Pancreas (tissue), 10 donors: ENCODE data around the gene SLC41A3. TPM values are rescaled to one million over a fixed set of nuclear protein-coding genes. Genes with fewer than 3 reads are reported as not detected.

Experiments used
- ATAC-seq, 4 donors: fragments of 200-7000 bp; cut with Tn5 transposase; one replicate each; pipeline versions ENCODE4 v1.8.0 to v1.9.1; 2020; ENCODE audit warnings: mild to moderate bottlenecking in 4 of 4, moderate library complexity in 4 of 4
- DNase-seq, 6 donors: peaks; one replicate each; pipeline ENCODE4 v3.0.0-alpha.2; 2020
- FAIRE-seq: peaks from 2 replicates; lab custom pipeline; 2012; peaks lifted over from hg19 to GRCh38; lab: Jason Lieb, UNC
- H3K27ac ChIP-seq, 4 donors: fragments of 200-600 bp; sonication (generic); 1 replicate in 3 of 4; 2 replicates in 1 of 4; pipeline versions ENCODE4 v1.5.0 to v1.8.0; 2020
- H3K27me3 ChIP-seq, 4 donors: fragments of 200-600 bp; one replicate each; pipeline ENCODE4 v1.8.0; 2021
- H3K36me3 ChIP-seq, 3 donors: fragments of 200-600 bp; sonication (generic) in 1 of 3; one replicate each; pipeline versions ENCODE4 v1.5.0 to v1.8.0; 2020 to 2021
- H3K4me1 ChIP-seq, 3 donors: fragments of 200-600 bp; one replicate each; pipeline ENCODE4 v1.8.0; 2021
- H3K4me3 ChIP-seq, 4 donors: fragments of 200-600 bp; sonication (generic) in 2 of 4; one replicate each; pipeline versions ENCODE4 v1.5.0 to v1.8.0; 2020 to 2021
- H3K9me3 ChIP-seq, 4 donors: fragments of 200-600 bp; one replicate each; pipeline ENCODE4 v1.8.0; 2021
- WGBS, 2 donors: extraction: QIAGEN DNeasy Blood & Tissue Kit; methylation state at CpG; one replicate each; pipeline ENCODE4 v1.1.7; 2013; 5-methylcytosine and 5-hydroxymethylcytosine counted together
- intact Hi-C, 3 donors: fragments of 100-400 bp; cut with DNase I; formaldehyde crosslinking; loops; one replicate each; pipeline versions ENCODE4 v1.11.1 to v1.14.2; 2022
- polyA plus RNA-seq, 2 donors: library from polyadenylated mRNA; stranded (reverse); fragments of 200-250 nt; gene quantifications; one replicate each; pipeline ENCODE4 v1.2.3, GENCODE V29; 2013
- total RNA-seq, 6 donors: library from RNA; stranded (reverse); fragmentation: NEBNext Ultra II Directional in 4 of 6; extraction: Animal tissue kit (Norgen Biotek cat#: 25700) in 4 of 6; gene quantifications; one replicate each; pipeline versions ENCODE4 v1.2.1 to v1.2.4, GENCODE V29; 2021 to 2023
- TF ChIP-seq, protein P1 (sequence below), 4 donors: fragments of 200-600 bp; sonication (generic) in 3 of 4; IDR thresholded peaks; one replicate each; pipeline versions ENCODE4 v1.5.0 to v1.8.0; 2021; ENCODE audit warnings: antibody characterized with exemption in 4 of 4
- donor health status: healthy with polysubstance abuse.
- donor health status: DM: no; HTN: no; CAD: no; lungs with moderate emphysema.
- donor health status: DM: no; HTN: no; CAD: no.
- donor health status: control.
- donor health status: control.
- donor health status: Bipolar disorder and iron deficiency.
- donor health status: DM: yes; HTN: yes; CAD: no.
- donor health status: DM: no; HTN: no; CAD: no.
- donor health status: DM: no; HTN: no; CAD: no.
- donor health status: DM: yes; HTN: yes; CAD: no.

SLC41A3 gene
- total and polyA plus RNA-seq, 8 donors = 19.4 to 38.1 (median 31.1) TPM

DNA sequence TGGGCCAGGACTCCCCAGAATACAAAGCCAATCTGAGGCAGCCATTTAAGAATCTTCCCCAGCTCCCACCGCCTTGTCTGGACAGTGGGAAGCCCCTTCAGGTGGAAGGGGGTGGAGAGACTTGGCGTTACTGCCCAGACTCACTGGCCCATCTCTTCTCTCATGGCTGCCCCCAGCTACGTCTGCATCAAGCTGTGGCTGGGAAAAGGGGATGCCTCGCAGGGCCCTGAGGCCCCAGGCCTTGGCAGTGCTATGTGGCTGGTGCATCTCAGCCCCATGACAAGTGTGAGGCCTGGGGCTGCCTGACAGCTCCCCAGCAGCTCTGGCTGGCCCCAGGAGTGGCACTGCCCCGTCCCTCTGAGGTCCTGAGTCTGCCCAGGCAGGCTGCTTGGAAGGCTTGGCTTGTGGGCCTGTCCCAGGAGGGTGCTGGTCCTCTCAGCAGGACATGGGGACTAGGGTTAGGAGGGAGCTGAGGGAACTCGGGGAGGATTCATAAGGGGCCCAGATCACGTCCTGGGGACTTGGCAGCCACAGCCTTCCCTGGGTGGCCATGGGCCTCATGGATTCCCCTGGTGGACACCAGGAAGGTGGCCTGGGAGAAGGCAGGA lies 20.2 kb upstream of the SLC41A3 start:
- TF ChIP-seq, protein P1, sequence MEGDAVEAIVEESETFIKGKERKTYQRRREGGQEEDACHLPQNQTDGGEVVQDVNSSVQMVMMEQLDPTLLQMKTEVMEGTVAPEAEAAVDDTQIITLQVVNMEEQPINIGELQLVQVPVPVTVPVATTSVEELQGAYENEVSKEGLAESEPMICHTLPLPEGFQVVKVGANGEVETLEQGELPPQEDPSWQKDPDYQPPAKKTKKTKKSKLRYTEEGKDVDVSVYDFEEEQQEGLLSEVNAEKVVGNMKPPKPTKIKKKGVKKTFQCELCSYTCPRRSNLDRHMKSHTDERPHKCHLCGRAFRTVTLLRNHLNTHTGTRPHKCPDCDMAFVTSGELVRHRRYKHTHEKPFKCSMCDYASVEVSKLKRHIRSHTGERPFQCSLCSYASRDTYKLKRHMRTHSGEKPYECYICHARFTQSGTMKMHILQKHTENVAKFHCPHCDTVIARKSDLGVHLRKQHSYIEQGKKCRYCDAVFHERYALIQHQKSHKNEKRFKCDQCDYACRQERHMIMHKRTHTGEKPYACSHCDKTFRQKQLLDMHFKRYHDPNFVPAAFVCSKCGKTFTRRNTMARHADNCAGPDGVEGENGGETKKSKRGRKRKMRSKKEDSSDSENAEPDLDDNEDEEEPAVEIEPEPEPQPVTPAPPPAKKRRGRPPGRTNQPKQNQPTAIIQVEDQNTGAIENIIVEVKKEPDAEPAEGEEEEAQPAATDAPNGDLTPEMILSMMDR (IDR thresholded peaks at IDR 0.05) = no peak
- no peak overlapping the region for H3K4me3 ChIP-seq
- no peaks in the 10 kb centered on the region for H3K9me3 ChIP-seq
- ATAC-seq (no peak), DNase-seq (peak in 1 of 6 donors; percentile 47), FAIRE-seq (no peak)
- H3K4me1 ChIP-seq = no peaks in the 10 kb centered on the region
- intact Hi-C loops = no loop called here
- H3K36me3 ChIP-seq = peaks cover 0 to 5% (median 0%) of the 10 kb centered on the region in 3 donors
- 91 to 92% methylated on average over 7 of the region's 7 CpGs for WGBS, 2 donors
- no peaks in the 10 kb centered on the region for H3K27me3 ChIP-seq
- H3K27ac ChIP-seq = no peak overlapping the region

DNA sequence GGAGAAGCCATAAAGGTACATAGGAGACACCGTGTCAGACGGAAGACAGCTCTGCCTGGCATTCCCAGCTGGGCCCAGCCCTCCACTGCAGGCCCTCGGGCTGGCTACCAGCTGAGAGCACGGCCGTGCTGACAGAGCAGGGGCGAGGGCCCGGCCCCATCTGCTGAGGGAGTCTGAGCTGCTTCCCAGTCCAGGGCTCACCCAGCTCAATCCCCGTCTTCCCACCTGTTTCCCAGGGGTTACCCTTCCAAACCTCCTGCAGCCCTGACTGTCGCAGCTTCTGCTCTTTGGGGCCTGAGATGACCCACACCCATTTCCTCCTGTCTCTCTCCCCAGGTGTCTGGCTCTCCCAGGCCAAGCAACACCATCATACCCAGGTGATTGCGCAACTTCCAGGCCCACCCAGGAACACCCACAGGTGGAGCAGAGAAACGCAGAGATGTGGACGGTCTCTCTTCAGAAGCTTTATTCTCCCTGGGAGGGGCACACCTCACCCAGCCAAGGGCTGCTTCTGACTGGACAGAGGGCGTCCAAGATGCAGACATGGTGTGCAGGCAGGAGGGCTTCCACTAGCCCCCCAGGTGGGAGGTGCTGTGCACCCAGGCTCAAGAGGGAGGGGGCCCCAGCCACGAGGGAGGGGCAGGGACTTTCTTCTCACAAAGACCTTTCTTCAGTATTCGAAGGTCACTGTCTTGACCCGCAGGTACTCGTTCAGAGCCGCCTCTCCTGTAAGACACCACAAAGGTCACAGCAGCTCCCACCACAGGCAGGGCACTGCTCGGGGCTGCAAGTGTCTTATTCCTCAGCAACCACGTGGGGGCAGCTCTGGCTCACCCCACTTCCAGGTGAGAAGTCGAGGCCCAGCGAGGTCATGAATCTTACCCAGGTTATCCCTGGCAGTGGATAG lies 19.4 kb upstream of the SLC41A3 start:
- H3K4me3 ChIP-seq = no peak overlapping the region
- no peak overlapping the region for H3K27ac ChIP-seq
- intact Hi-C loops = no loop called here
- FAIRE-seq (no peak), DNase-seq (peak in 1 of 6 donors; percentile 58), ATAC-seq (no peak)
- no peaks in the 10 kb centered on the region for H3K9me3 ChIP-seq
- no peaks in the 10 kb centered on the region for H3K27me3 ChIP-seq
- no peaks in the 10 kb centered on the region for H3K4me1 ChIP-seq
- TF ChIP-seq, protein P1 (IDR thresholded peaks at IDR 0.05) = no peak
- 76 to 87% methylated on average over 22 of the region's 22 CpGs for WGBS, 2 donors
- H3K36me3 ChIP-seq = no peaks in the 10 kb centered on the region

DNA sequence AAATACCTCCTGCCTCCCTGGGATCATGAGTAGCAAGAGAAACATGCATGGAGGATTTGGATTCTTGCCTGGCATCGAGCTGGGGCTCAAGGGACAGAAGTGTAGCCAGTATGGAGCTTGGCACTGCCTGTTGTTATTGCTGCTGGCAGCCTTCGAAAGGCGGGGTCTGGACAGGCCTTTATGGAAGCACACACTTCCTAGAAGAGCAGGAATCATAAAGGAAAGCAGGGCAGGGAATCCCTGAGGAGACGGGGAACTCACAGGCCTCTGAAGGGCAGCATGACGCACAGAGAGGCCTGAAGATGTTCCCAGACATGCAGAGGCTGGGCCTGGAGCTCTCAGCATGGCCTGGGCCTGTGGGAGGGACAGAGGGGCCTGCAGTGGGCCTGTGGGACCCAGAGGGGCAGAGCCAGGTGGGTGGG lies 18.6 kb upstream of the SLC41A3 start:
- Histone ChIP-seq H3K27ac (no peak overlapping the region), H3K27me3 (no peaks in the 10 kb centered on the region), H3K36me3 (no peaks in the 10 kb centered on the region), H3K9me3 (no peaks in the 10 kb centered on the region), H3K4me1 (no peaks in the 10 kb centered on the region), H3K4me3 (no peak overlapping the region)
- WGBS, 2 donors = 59 to 86% methylated on average over 5 of the region's 5 CpGs
- no peak for FAIRE-seq
- TF ChIP-seq, protein P1 (IDR thresholded peaks at IDR 0.05) = no peak
- no peak for DNase-seq
- peak in 3 of 4 donors; percentile 18 to 38 (median 22) for ATAC-seq
- intact Hi-C loops = no loop called here

DNA sequence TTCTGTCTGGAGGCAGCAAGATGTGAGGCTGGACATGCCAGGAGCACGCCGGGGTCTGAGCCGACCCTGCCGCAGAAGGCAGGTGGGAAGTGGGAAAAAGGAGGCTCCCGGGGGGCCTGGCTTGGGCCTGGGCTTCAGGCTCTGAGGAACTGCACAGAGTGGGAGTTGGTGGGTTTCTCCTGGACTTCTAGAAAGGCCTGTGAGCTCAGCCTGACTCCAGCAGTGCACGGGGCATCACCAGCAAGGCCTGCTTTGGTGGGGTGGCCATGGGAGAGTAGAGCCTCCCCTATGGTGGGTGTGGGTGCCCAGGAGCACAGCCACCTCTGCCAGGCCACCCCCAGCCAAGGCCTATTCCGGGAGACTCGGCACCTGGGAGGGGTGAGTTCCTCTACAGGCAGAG lies 18.1 kb upstream of the SLC41A3 start:
- no peak for ATAC-seq
- no peaks in the 10 kb centered on the region for H3K4me1 ChIP-seq
- DNase-seq = no peak
- WGBS, 2 donors = 77 to 87% methylated on average over 7 to 8 of the region's 8 CpGs
- no peak overlapping the region for H3K4me3 ChIP-seq
- TF ChIP-seq, protein P1 (IDR thresholded peaks at IDR 0.05) = no peak
- H3K9me3 ChIP-seq = no peaks in the 10 kb centered on the region
- H3K27ac ChIP-seq = no peak overlapping the region
- no peak for FAIRE-seq
- intact Hi-C loops = no loop called here
- no peaks in the 10 kb centered on the region for H3K27me3 ChIP-seq
- H3K36me3 ChIP-seq = no peaks in the 10 kb centered on the region
